Neuronal stem cell (in vitro differentiated cells): Measurements from ENCODE around the gene RPP40.

ENCODE experiments used
- DNase-seq: peaks from one replicate; pipeline ENCODE4 v3.0.0-alpha.2; 2013; ENCODE audit warnings: low spot score
- H2AFZ ChIP-seq: one replicate; pipeline ENCODE4 v1.6.1; 2013; ENCODE audit warnings: mild to moderate bottlenecking, low read length, inconsistent platforms
- H2AK5ac ChIP-seq: 2 replicates; pipeline ENCODE4 v1.6.1; 2013; ENCODE audit warnings: low read depth, mild to moderate bottlenecking, inconsistent platforms, low read length, moderate library complexity, mixed read lengths
- H2BK120ac ChIP-seq: 2 replicates; pipeline ENCODE4 v1.6.1; 2013; ENCODE audit warnings: low read depth, mild to moderate bottlenecking, inconsistent platforms, low read length, moderate library complexity, mixed read lengths
- H2BK12ac ChIP-seq: one replicate; pipeline ENCODE4 v1.6.1; 2013; ENCODE audit warnings: low read length, inconsistent platforms
- H2BK15ac ChIP-seq: 2 replicates; pipeline ENCODE4 v1.6.1; 2013; ENCODE audit warnings: mild to moderate bottlenecking, low read length, inconsistent platforms, mixed read lengths
- H2BK5ac ChIP-seq: one replicate; pipeline ENCODE4 v1.6.1; 2013; ENCODE audit warnings: inconsistent platforms, mild to moderate bottlenecking, low read length, moderate library complexity
- H3K14ac ChIP-seq: one replicate; pipeline ENCODE4 v1.6.1; 2013; ENCODE audit warnings: low read length, inconsistent platforms
- H3K18ac ChIP-seq: 2 replicates; pipeline ENCODE4 v1.6.1; 2013; ENCODE audit warnings: low read length, inconsistent platforms
- H3K23ac ChIP-seq: 2 replicates; pipeline ENCODE4 v1.6.1; 2013; ENCODE audit warnings: low read depth, mild to moderate bottlenecking, mixed read lengths, low read length, inconsistent platforms; ENCODE audit not compliant: poor library complexity
- H3K27ac ChIP-seq: replicated peaks from 3 replicates; pipeline ENCODE4 v1.5.1; 2013; ENCODE audit warnings: low read length, inconsistent platforms
- H3K27me3 ChIP-seq, 3 experiments: 2 replicates each; pipeline ENCODE4 v1.6.1; 2013; ENCODE audit warnings: low read length in 3 of 3, mild to moderate bottlenecking in 2 of 3, inconsistent platforms in 1 of 3, low read depth in 1 of 3, mixed read lengths in 1 of 3, moderate library complexity in 1 of 3; ENCODE audit not compliant: control insufficient read depth in 3 of 3, insufficient read depth in 3 of 3
- H3K36me3 ChIP-seq, 2 donors: replicated peaks in 1 of 2; 2 replicates each; pipeline ENCODE4 v1.6.1; 2013; ENCODE audit warnings: low read length in 2 of 2; ENCODE audit not compliant: control insufficient read depth in 2 of 2, insufficient read depth in 2 of 2
- H3K4ac ChIP-seq: 2 replicates; pipeline ENCODE4 v1.6.1; 2013; ENCODE audit warnings: inconsistent platforms, mild to moderate bottlenecking, low read length, moderate library complexity
- H3K4me1 ChIP-seq, 2 donors: 1 replicate in 1 of 2; 2 replicates in 1 of 2; pipeline ENCODE4 v1.6.1; 2013; ENCODE audit warnings: low read length in 2 of 2, low read depth in 1 of 2; ENCODE audit not compliant: control insufficient read depth in 2 of 2, insufficient read depth in 1 of 2
- H3K4me2 ChIP-seq: one replicate; pipeline ENCODE4 v1.6.1; 2013; ENCODE audit warnings: mild to moderate bottlenecking, low read length, inconsistent platforms; ENCODE audit not compliant: insufficient read depth, poor library complexity, severe bottlenecking
- H3K4me3 ChIP-seq, 2 donors: 2 replicates each; pipeline ENCODE4 v1.5.1; 2013; ENCODE audit warnings: low read length in 2 of 2, mild to moderate bottlenecking in 2 of 2, inconsistent platforms in 1 of 2, moderate library complexity in 1 of 2
- H3K79me1 ChIP-seq: one replicate; pipeline ENCODE4 v1.6.1; 2013; ENCODE audit warnings: low read depth, mild to moderate bottlenecking, inconsistent platforms, low read length, moderate library complexity
- H3K9ac ChIP-seq: one replicate; pipeline ENCODE4 v1.6.1; 2013; ENCODE audit warnings: mild to moderate bottlenecking, low read depth, low read length, inconsistent platforms; ENCODE audit not compliant: poor library complexity
- H3K9me3 ChIP-seq, 2 donors: replicated peaks in 1 of 2; 2 replicates each; pipeline versions ENCODE3 to v1.6.1; 2013; ENCODE audit warnings: low read length in 2 of 2, mild to moderate bottlenecking in 2 of 2, inconsistent platforms in 1 of 2, low read depth in 1 of 2, mixed read lengths in 1 of 2, moderate library complexity in 1 of 2; ENCODE audit not compliant: control insufficient read depth in 2 of 2, insufficient read depth in 1 of 2
- H4K8ac ChIP-seq: one replicate; pipeline ENCODE4 v1.6.1; 2013; ENCODE audit warnings: low read depth, mild to moderate bottlenecking, inconsistent platforms, low read length, moderate library complexity
- H4K91ac ChIP-seq: one replicate; pipeline ENCODE4 v1.6.1; 2013; ENCODE audit warnings: low read length, low read depth, mild to moderate bottlenecking, inconsistent platforms; ENCODE audit not compliant: poor library complexity
- WGBS, 2 donors: extraction: QIAGEN DNeasy Blood & Tissue Kit; methylation state at CpG; one replicate each; pipeline ENCODE4 v1.1.7; 2013; ENCODE audit warnings: missing lambda C conversion rate in 2 of 2, mixed read lengths in 1 of 2; ENCODE audit not compliant: insufficient read length in 2 of 2, insufficient replicate concordance in 1 of 2; ENCODE audit errors: extremely low coverage in 2 of 2; 5-methylcytosine and 5-hydroxymethylcytosine counted together

The RPP40 gene

GRCh38 chr6:5046430-5046829, 42.6 kb upstream of the RPP40 start:
- no peaks in the 10 kb centered on the region for H3K4me1 ChIP-seq
- H3K79me1 ChIP-seq, result no peaks in the 10 kb centered on the region
- H2BK15ac ChIP-seq, result no peak overlapping the region
- H2BK5ac ChIP-seq, result no peak overlapping the region
- H3K9ac ChIP-seq, result no peak overlapping the region
- H2AK5ac ChIP-seq, result no peak overlapping the region
- DNase-seq, result no peak
- peaks cover 4 to 6% of the 10 kb centered on the region in 2 donors for H3K9me3 ChIP-seq
- H3K27me3 ChIP-seq, result no peaks in the 10 kb centered on the region
- H3K23ac ChIP-seq, result no peak overlapping the region
- no CpG with 5 or more reads among the region's 9 CpGs for WGBS, 2 donors
- H2AFZ ChIP-seq, result no peak overlapping the region
- no peak overlapping the region for H4K91ac ChIP-seq
- H4K8ac ChIP-seq, result no peak overlapping the region
- H3K4me2 ChIP-seq, result no peak overlapping the region
- H2BK120ac ChIP-seq, result no peak overlapping the region
- H3K36me3 ChIP-seq, result no peaks in the 10 kb centered on the region
- H3K18ac ChIP-seq, result no peak overlapping the region
- no peak overlapping the region for H3K4ac ChIP-seq
- H3K4me3 ChIP-seq, result no peak overlapping the region
- no peak overlapping the region for H2BK12ac ChIP-seq
- H3K27ac ChIP-seq, result no peak overlapping the region
- no peak overlapping the region for H3K14ac ChIP-seq

- H2BK120ac ChIP-seq, result no peak overlapping the region
- H3K4me2 ChIP-seq, result no peak overlapping the region
- no CpG with 5 or more reads among the region's 8 CpGs for WGBS, 2 donors
- DNase-seq, result no peak
- no peak overlapping the region for H2AFZ ChIP-seq
- H3K23ac ChIP-seq, result no peak overlapping the region
- no peak overlapping the region for H2AK5ac ChIP-seq
- H3K4me3 ChIP-seq, result no peak overlapping the region
- peaks cover 4 to 6% of the 10 kb centered on the region in 2 donors for H3K9me3 ChIP-seq
- H3K79me1 ChIP-seq, result no peaks in the 10 kb centered on the region
- H3K9ac ChIP-seq, result no peak overlapping the region
- no peak overlapping the region for H3K27ac ChIP-seq
- H3K27me3 ChIP-seq, result no peaks in the 10 kb centered on the region
- no peak overlapping the region for H2BK5ac ChIP-seq
- no peak overlapping the region for H3K14ac ChIP-seq
- no peak overlapping the region for H2BK15ac ChIP-seq
- no peak overlapping the region for H3K18ac ChIP-seq
- no peak overlapping the region for H2BK12ac ChIP-seq
- no peaks in the 10 kb centered on the region for H3K4me1 ChIP-seq
- H3K4ac ChIP-seq, result no peak overlapping the region
- H3K36me3 ChIP-seq, result no peaks in the 10 kb centered on the region
- H4K91ac ChIP-seq, result no peak overlapping the region
- H4K8ac ChIP-seq, result no peak overlapping the region
Observed at GRCh38 chr6:5045416-5045815, 41.6 kb upstream of the RPP40 start.

- Histone ChIP-seq H2BK5ac (no peak overlapping the region), H3K4me3 (no peak overlapping the region), H3K18ac (no peak overlapping the region), H2AK5ac (no peak overlapping the region), H3K9ac (no peak overlapping the region), H3K4me1 (no peaks in the 10 kb centered on the region), H3K27me3 (no peaks in the 10 kb centered on the region), H4K8ac (no peak overlapping the region), H3K14ac (no peak overlapping the region), H3K4me2 (no peak overlapping the region), H3K9me3 (peaks cover 4 to 6% of the 10 kb centered on the region in 2 donors), H3K79me1 (no peaks in the 10 kb centered on the region), H2AFZ (no peak overlapping the region), H3K23ac (no peak overlapping the region), H3K4ac (no peak overlapping the region), H4K91ac (no peak overlapping the region), H2BK15ac (no peak overlapping the region), H3K27ac (no peak overlapping the region), H2BK12ac (no peak overlapping the region), H2BK120ac (no peak overlapping the region), H3K36me3 (no peaks in the 10 kb centered on the region)
- no peak for DNase-seq
- WGBS, 2 donors, result no CpG with 5 or more reads among the region's 3 CpGs
Observed at GRCh38 chr6:5044866-5045265, 41.0 kb upstream of the RPP40 start.

- H4K8ac ChIP-seq, result no peak overlapping the region
- H3K23ac ChIP-seq, result no peak overlapping the region
- WGBS, 2 donors, result no CpG with 5 or more reads among the region's 3 CpGs
- no peak overlapping the region for H2BK15ac ChIP-seq
- H3K4me3 ChIP-seq, result no peak overlapping the region
- no peaks in the 10 kb centered on the region for H3K4me1 ChIP-seq
- H3K14ac ChIP-seq, result no peak overlapping the region
- no peak overlapping the region for H2BK120ac ChIP-seq
- no peak overlapping the region for H3K9ac ChIP-seq
- no peaks in the 10 kb centered on the region for H3K9me3 ChIP-seq
- no peak overlapping the region for H2AFZ ChIP-seq
- no peaks in the 10 kb centered on the region for H3K27me3 ChIP-seq
- H3K4me2 ChIP-seq, result no peak overlapping the region
- no peaks in the 10 kb centered on the region for H3K79me1 ChIP-seq
- H4K91ac ChIP-seq, result no peak overlapping the region
- no peak overlapping the region for H3K27ac ChIP-seq
- H3K4ac ChIP-seq, result no peak overlapping the region
- H2AK5ac ChIP-seq, result no peak overlapping the region
- no peak overlapping the region for H2BK12ac ChIP-seq
- no peak overlapping the region for H3K18ac ChIP-seq
- no peaks in the 10 kb centered on the region for H3K36me3 ChIP-seq
- no peak for DNase-seq
- no peak overlapping the region for H2BK5ac ChIP-seq
Observed at GRCh38 chr6:5042436-5042835, 38.6 kb upstream of the RPP40 start.
